ENCODE measurements around the gene CTAGE4.
"Not testable (repeated sequence)": the region's sequence is repeated elsewhere in the genome, so short reads cannot be mapped to it uniquely, and the experiment has no call there.

DNA sequence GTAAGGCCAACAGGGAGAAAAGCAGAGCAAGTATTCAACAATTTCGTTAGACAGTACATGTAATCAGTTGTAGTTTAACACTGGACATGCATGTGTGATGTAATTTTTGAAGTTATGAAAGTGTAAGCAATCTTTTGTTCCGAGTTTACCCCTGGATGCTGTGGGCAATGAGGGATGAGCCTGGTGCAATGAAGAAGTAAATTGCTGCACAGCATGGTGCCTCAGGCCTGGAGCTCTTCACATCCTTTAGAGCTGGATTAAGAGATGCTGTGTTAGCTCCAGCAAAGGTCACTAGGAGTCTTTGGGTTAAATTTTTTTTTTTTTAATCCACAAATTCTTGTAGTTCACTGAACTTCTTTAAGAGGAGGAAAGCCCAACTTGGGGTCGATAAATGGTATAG lies 19.8 kb downstream of the CTAGE4 start:
- TF ChIP-seq POLR2A (IDR thresholded peaks at IDR 0.05), result not testable (repeated sequence)
- TF ChIP-seq, protein P1, sequence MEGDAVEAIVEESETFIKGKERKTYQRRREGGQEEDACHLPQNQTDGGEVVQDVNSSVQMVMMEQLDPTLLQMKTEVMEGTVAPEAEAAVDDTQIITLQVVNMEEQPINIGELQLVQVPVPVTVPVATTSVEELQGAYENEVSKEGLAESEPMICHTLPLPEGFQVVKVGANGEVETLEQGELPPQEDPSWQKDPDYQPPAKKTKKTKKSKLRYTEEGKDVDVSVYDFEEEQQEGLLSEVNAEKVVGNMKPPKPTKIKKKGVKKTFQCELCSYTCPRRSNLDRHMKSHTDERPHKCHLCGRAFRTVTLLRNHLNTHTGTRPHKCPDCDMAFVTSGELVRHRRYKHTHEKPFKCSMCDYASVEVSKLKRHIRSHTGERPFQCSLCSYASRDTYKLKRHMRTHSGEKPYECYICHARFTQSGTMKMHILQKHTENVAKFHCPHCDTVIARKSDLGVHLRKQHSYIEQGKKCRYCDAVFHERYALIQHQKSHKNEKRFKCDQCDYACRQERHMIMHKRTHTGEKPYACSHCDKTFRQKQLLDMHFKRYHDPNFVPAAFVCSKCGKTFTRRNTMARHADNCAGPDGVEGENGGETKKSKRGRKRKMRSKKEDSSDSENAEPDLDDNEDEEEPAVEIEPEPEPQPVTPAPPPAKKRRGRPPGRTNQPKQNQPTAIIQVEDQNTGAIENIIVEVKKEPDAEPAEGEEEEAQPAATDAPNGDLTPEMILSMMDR (IDR thresholded peaks at IDR 0.05), result not testable (repeated sequence)

All from uterus (tissue), 2 donors.